Measurements from ENCODE around the gene ETFA.

- TF ChIP-seq, protein P1, sequence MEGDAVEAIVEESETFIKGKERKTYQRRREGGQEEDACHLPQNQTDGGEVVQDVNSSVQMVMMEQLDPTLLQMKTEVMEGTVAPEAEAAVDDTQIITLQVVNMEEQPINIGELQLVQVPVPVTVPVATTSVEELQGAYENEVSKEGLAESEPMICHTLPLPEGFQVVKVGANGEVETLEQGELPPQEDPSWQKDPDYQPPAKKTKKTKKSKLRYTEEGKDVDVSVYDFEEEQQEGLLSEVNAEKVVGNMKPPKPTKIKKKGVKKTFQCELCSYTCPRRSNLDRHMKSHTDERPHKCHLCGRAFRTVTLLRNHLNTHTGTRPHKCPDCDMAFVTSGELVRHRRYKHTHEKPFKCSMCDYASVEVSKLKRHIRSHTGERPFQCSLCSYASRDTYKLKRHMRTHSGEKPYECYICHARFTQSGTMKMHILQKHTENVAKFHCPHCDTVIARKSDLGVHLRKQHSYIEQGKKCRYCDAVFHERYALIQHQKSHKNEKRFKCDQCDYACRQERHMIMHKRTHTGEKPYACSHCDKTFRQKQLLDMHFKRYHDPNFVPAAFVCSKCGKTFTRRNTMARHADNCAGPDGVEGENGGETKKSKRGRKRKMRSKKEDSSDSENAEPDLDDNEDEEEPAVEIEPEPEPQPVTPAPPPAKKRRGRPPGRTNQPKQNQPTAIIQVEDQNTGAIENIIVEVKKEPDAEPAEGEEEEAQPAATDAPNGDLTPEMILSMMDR (IDR thresholded peaks at IDR 0.05; ENCODE audit: poor library complexity) = no peak
- no peak for TF ChIP-seq EZH2 (IDR thresholded peaks at IDR 0.05; ENCODE audit: borderline replicate concordance)
Measured at GRCh38 chr15:76286271-76286879, 24.9 kb downstream of the ETFA start.

Data from hepatocyte (in vitro differentiated cells).